Esophagus muscularis mucosa (tissue), 4 donors: Measurements from ENCODE around the gene EFTUD2. TPM values are rescaled to one million over a fixed set of nuclear protein-coding genes. Genes with fewer than 3 reads are reported as not detected.
A peak's percentile ranks its signal among the peaks of the same experiment; 100 is the strongest.

Experiments used
- DNase-seq: peaks from one replicate; pipeline ENCODE4 v3.0.0-alpha.2; 2017; ENCODE audit errors: extremely low spot score
- H3K27ac ChIP-seq, 4 donors: fragments of 200-600 bp; sonication (generic); replicated peaks in 1 of 4; 1 replicate in 3 of 4; 2 replicates in 1 of 4; pipeline ENCODE4 v1.5.1; 2016 to 2019; ENCODE audit warnings: mild to moderate bottlenecking in 1 of 4
- H3K27me3 ChIP-seq, 4 donors: fragments of 200-600 bp; sonication (generic); one replicate each; pipeline versions ENCODE4 v1.5.1 to v1.6.0; 2016 to 2019
- H3K36me3 ChIP-seq, 4 donors: fragments of 200-600 bp; sonication (generic); one replicate each; pipeline ENCODE4 v1.5.1; 2016 to 2019
- H3K4me1 ChIP-seq, 4 donors: fragments of 200-600 bp; sonication (generic); one replicate each; pipeline ENCODE4 v1.5.1; 2016 to 2019
- H3K4me3 ChIP-seq, 4 donors: fragments of 200-600 bp; sonication (generic); 1 replicate in 2 of 4; 2 replicates in 2 of 4; pipeline ENCODE4 v1.5.1; 2016 to 2019; ENCODE audit warnings: mild to moderate bottlenecking in 4 of 4, moderate library complexity in 1 of 4
- H3K9me3 ChIP-seq, 4 donors: fragments of 200-600 bp; sonication (generic); 1 replicate in 3 of 4; 2 replicates in 1 of 4; pipeline ENCODE4 v1.5.1; 2016 to 2019
- CTCF ChIP-seq, 3 experiments: fragments of 200-600 bp in 2 of 3; fragments of 450-650 bp in 1 of 3; sonication (generic) in 2 of 3; IDR thresholded peaks; one replicate each; pipeline ENCODE4 v1.5.1; 2017 to 2019; ENCODE audit warnings: antibody characterized with exemption in 3 of 3, mild to moderate bottlenecking in 2 of 3, moderate library complexity in 1 of 3
- EP300 ChIP-seq: sonication (generic); formaldehyde crosslinking; IDR thresholded peaks from one replicate; pipeline ENCODE4 v1.6.1; 2017; ENCODE audit warnings: antibody characterized with exemption
- POLR2A ChIP-seq: fragments of 450-650 bp; IDR thresholded peaks from one replicate; pipeline ENCODE4 v1.6.1; 2017; ENCODE audit warnings: antibody characterized with exemption, moderate library complexity, mild to moderate bottlenecking, low read depth
- POLR2AphosphoS5 ChIP-seq, 2 donors: sonication (generic); formaldehyde crosslinking; IDR thresholded peaks; one replicate each; pipeline ENCODE4 v1.6.1; 2017; ENCODE audit warnings: antibody characterized with exemption in 2 of 2
- WGBS: methylation state at CpG from one replicate; pipeline ENCODE4 v1.1.5; 2018; 5-methylcytosine and 5-hydroxymethylcytosine counted together
- intact Hi-C: fragments of 100-400 bp; cut with DNase I; formaldehyde crosslinking; loops from one replicate; pipeline ENCODE4 v1.15.1; 2023
- total RNA-seq, 4 donors: library from RNA; depleted of rRNA; stranded (reverse); fragments of >200 nt; gene quantifications; one replicate each; pipeline versions ENCODE4 v1.1.0 to v1.2.1, GENCODE V29; 2016

The EFTUD2 gene
- total RNA-seq, 4 donors from 2014 or later: 46.0 to 49.7 (median 48.3) TPM

- H3K27me3 ChIP-seq: no peaks in the 10 kb centered on the region
- intact Hi-C loops: no loop called here
- TF ChIP-seq POLR2AphosphoS5 (IDR thresholded peaks at IDR 0.05) (no peak), POLR2A (no peak), EP300 (no peak), CTCF (IDR thresholded peaks at IDR 0.05) (no peak)
- H3K4me1 ChIP-seq: peaks cover 0 to 21% (median 10%) of the 10 kb centered on the region in 4 donors
- H3K27ac ChIP-seq: no peak overlapping the region
- peaks cover 49 to 94% (median 86%) of the 10 kb centered on the region in 4 donors for H3K36me3 ChIP-seq
- no peak for DNase-seq
- H3K9me3 ChIP-seq: no peaks in the 10 kb centered on the region
- H3K4me3 ChIP-seq: no peak overlapping the region
- 95% methylated on average over 6 of the region's 6 CpGs for WGBS
Observed at GRCh38 chr17:44875761-44876160, 23.5 kb downstream of the EFTUD2 start.

- no peaks in the 10 kb centered on the region for H3K27me3 ChIP-seq
- no peak overlapping the region for H3K4me3 ChIP-seq
- H3K9me3 ChIP-seq: no peaks in the 10 kb centered on the region
- intact Hi-C loops: no loop called here
- peak; percentile 93 for DNase-seq
- 74% methylated on average over 9 of the region's 9 CpGs for WGBS
- H3K4me1 ChIP-seq: peaks cover 7 to 27% (median 13%) of the 10 kb centered on the region in 4 donors
- H3K36me3 ChIP-seq: peaks cover 35 to 96% (median 89%) of the 10 kb centered on the region in 4 donors
- H3K27ac ChIP-seq: peak overlapping the region in 2 of 4 donors; percentile 40 to 58
- TF ChIP-seq CTCF (IDR thresholded peaks at IDR 0.05) (no peak), POLR2A (no peak), EP300 (no peak), POLR2AphosphoS5 (IDR thresholded peaks at IDR 0.05) (no peak)
Observed at GRCh38 chr17:44872131-44872768, 27.0 kb downstream of the EFTUD2 start.

- TF ChIP-seq POLR2A (no peak), EP300 (no peak), CTCF (IDR thresholded peaks at IDR 0.05) (no peak), POLR2AphosphoS5 (IDR thresholded peaks at IDR 0.05) (no peak)
- intact Hi-C loops: no loop called here
- H3K36me3 ChIP-seq: peaks cover 35 to 96% (median 89%) of the 10 kb centered on the region in 4 donors
- H3K4me3 ChIP-seq: no peak overlapping the region
- peak overlapping the region in 2 of 4 donors; percentile 40 to 58 for H3K27ac ChIP-seq
- H3K4me1 ChIP-seq: peaks cover 7 to 27% (median 13%) of the 10 kb centered on the region in 4 donors
- no peaks in the 10 kb centered on the region for H3K27me3 ChIP-seq
- no peak for DNase-seq
- no peaks in the 10 kb centered on the region for H3K9me3 ChIP-seq
- 93% methylated on average over 12 of the region's 12 CpGs for WGBS
Observed at GRCh38 chr17:44871556-44871955, 27.7 kb downstream of the EFTUD2 start.

DNA sequence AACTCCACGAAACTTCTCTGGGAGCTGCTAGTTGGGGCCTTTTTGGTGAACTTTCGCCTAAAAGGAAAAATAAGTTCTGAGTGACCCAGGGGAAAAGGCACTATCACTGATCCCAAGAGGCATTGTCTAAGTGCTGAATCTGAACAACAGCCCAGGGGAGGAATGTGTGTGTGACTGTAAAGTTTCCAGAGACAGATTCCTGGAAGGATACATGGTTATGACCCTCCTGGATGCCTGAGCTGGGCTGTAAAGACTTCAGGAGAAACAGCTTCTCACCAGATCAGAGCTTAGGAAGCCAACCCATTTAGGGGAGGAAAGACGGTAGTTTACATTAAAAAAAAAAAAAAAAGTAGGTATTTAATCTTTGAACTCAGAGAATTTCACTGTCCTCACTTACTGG, 31.4 kb downstream of the EFTUD2 start:
- Histone ChIP-seq H3K27me3 (no peaks in the 10 kb centered on the region), H3K36me3 (peaks cover 26 to 93% (median 88%) of the 10 kb centered on the region in 4 donors), H3K4me3 (no peak overlapping the region), H3K27ac (peak overlapping the region in 3 of 4 donors; percentile 52 to 74 (median 66)), H3K4me1 (peaks cover 7 to 21% (median 19%) of the 10 kb centered on the region in 4 donors), H3K9me3 (no peaks in the 10 kb centered on the region)
- no peak for TF ChIP-seq EP300
- TF ChIP-seq POLR2A: no peak
- no peak for TF ChIP-seq POLR2AphosphoS5 (IDR thresholded peaks at IDR 0.05)
- no peak for TF ChIP-seq CTCF (IDR thresholded peaks at IDR 0.05)
- 75% methylated on average over 3 of the region's 3 CpGs for WGBS
- no peak for DNase-seq
- intact Hi-C loops: no loop called here
